Measurements from ENCODE around the gene MAP4.

- no peak for TF ChIP-seq ATF3 (IDR thresholded peaks at IDR 0.05)
- TF ChIP-seq CTCF (IDR thresholded peaks at IDR 0.05; ENCODE audit: low read depth, low read length, missing input control), result no peak
These were observed 141.8 kb downstream of the MAP4 start for GRCh38 chr3:47874438-47874837.

All from liver (tissue), 3 donors.